ENCODE results near the gene CACNA2D1.

The CACNA2D1 gene

GRCh38 chr7:82284936-82285519, 158.5 kb downstream of the CACNA2D1 start:
- no peak for DNase-seq (ENCODE audit: low read depth)

- DNase-seq (ENCODE audit: low read depth) = no peak
Measured at GRCh38 chr7:82275342-82275741, 168.2 kb downstream of the CACNA2D1 start.

DNA sequence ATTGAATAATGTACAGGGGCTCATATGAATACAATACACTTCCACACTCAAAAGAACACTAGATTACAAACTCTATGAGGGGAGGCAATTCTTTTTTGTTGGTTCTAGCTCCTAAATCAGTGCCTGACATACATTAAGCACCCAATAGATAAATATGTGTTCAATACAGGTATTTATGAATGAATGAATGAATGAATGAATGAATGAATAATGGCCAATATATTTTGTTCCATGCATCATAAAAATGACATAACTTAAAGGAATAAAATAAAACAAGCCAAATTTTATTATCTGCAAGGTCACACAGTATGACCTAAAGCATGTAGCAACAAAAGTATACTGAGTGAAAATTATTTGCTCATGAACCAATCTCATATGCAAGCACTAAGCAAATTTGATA, 168.9 kb downstream of the CACNA2D1 start:
- DNase-seq (ENCODE audit: low read depth) = no peak

DNA sequence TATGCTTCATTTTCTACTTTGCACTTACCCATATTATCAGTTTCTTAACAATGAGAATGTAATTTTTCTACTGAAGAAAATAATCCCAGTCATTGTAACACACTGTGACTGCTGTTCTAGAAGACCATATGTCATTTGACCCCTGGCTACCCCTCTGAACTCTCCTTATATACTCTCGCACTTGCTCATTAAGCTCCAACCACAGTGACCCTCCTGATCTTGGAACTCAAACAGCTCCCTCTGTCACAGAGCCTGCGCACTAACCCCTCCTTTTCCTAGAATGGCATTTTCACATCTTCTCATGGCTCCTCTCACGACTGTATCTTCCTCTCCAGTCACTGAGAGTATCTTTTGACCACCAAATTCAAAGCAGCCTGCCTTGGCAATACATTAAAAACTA, 169.7 kb downstream of the CACNA2D1 start:
- DNase-seq (ENCODE audit: low read depth) = no peak

GRCh38 chr7:82270870-82271269, 172.7 kb downstream of the CACNA2D1 start:
- no peak for DNase-seq (ENCODE audit: low read depth)

GRCh38 chr7:82268632-82269031, 174.9 kb downstream of the CACNA2D1 start:
- no peak for DNase-seq (ENCODE audit: low read depth)

DNA sequence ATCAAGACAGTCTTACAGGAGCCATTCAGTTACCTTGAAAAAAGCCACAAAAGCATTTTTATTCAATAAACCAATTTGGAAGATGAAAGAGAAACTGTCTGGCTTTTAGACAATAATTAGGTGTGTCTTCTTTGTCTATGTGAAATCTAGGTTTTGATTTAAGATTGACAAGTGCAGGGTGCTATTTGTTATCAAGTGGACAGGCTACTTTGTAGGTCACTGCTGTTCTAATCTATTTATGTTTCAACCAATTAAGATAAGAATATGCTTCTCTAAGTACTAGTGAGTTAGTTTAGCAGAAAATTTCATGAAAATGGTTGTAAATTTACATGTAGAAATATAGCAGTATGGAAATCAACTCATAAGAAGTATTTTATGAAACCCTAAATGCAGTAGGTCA, 177.5 kb downstream of the CACNA2D1 start:
- no peak for DNase-seq (ENCODE audit: low read depth)

DNA sequence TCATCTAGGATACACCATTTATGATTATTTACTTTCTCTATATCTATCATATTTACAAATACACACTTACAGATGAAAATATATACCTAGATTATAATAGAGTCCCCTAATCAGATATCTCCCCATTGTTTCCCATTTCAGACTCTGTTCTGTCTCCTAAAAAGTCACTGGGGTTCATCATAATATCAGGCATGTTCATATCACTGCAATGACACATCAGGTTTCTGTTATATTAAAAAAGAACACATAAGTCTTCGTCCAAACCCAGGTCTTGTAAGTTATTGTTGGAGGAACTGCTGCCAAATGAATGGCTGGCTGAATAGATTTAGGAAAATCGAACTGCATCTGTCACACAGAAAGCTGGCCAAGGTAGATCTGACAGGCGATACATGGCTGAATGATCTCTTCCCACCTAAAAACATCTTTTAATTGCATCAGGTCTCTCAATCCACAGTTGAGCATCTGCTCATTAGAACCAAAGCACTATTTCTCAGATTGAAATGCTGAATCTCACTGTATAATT, 178.7 kb downstream of the CACNA2D1 start:
- DNase-seq (ENCODE audit: low read depth) = no peak

DNA sequence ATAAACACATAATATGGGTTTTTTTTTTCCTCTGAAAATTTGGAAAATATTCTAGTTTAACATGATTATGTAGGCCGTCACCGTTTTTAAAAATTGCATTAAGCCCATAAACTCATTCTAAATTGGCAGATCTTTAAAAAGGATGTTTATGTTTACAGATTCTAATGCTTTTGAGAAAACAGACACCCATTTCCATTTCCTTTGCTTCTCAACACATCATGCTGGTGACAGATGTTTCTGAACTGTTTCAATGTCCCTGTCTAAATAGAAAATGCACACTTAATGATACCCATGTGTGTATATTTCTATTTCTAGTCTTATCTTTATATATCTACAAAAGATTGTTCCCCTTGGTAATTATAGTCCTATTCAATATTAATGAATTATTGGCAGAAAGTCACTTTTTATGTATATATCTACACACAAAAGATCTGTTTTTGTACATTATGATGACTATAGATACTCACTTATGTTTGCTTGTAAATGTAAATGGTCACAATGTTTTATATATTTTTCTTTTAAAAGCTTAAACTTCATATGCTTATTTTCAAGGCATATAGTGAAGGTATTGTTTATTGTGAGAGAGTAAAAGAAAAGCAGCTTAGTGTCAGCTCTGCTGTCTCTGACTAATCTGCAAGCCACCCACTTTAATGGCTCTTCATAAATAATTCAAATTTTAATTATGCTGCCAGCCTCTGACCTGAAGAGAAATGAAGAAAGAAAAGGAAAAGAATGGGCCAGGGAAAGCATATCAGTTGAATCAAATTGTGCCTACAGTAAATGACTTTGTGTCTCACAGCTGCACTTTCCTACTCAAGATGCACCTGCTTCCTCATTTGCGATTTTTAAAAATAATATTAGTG, 179.4 kb downstream of the CACNA2D1 start:
- DNase-seq (ENCODE audit: low read depth) = no peak

DNA sequence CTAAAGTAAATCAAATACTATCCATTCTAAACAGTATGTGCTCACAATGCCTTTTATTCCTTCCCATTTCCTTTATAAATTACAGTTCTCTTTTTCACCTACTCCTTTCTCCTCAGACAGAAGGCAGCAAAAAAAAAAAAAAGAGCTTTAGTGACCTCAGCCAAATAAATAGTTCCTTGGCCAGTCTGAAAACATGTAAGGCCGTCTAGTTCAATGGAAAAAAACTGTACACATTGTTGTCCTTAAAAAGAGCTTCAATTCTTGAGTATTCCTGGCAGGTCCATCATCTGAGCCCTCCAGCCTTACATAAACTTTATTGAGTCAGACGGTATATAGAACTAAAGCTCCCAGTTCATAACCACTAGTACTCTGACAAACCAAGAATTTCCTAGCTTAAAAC, 185.4 kb downstream of the CACNA2D1 start:
- DNase-seq (ENCODE audit: low read depth) = no peak

DNA sequence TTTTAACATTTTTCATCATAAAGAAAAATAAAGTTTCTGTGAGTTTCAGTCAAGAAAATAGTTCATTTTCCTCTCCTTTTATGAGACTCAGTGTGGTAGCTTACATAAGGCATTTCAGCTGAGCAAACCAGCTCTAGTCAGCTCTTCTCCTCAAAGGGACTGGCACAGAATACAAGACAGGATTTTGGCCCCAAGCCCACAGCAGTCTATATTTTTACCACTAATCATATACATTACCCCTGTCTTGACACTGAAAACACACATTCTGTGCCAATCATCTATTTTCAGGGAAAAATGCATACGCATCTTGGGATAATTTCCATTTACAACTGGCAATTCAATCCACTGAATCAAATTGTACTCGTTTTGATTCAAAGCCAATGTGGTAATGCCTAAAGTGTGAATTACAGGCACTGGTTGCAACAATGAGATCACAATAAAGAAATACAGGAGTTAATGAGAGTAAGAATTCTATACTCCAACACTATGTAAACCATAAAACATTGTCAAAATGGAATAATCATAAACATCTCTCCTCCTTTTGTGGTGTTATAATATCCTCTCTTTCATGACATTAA, 186.4 kb downstream of the CACNA2D1 start:
- DNase-seq (ENCODE audit: low read depth) = no peak

DNA sequence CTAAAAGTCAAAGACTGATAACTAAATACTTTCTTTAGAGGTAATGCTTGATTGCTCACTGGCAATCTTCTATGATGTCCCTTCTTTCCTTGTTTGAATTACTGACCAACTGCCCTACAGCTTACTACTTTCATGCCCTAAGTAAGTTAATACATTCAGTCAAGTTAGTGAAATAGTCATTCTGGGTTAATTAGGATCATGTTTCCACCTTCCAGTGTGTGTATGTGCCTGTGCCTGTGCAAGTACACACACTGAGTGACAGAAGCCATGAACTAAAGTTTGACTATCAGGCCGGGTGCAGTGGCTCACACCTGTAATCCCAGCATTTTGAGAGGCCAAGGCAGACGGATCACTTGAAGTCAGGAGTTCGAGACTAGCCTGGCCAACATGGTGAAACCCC, 187.9 kb downstream of the CACNA2D1 start:
- DNase-seq (ENCODE audit: low read depth) = no peak

DNA sequence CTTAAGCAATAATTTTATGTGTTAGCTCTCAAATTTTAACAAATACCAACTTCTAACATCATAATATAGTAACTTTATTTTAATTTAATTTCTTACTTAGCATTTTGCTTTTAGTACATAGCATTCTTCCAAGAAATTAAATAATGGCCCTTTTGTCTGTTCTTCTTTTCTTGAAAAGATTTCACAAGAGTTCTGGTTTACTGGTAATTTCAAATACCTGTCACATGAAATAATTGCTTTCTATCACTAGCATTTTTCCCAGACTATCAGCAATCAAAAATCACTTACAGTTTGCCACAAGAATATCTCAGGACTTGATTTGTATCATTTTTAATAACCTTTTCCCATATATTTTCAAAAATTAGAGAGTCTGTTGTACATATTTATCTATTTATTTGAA, 193.0 kb downstream of the CACNA2D1 start:
- peak; percentile 12 for DNase-seq (ENCODE audit: low read depth)

- DNase-seq (ENCODE audit: low read depth) = no peak
Measured at GRCh38 chr7:82249979-82250378, 193.6 kb downstream of the CACNA2D1 start.

GRCh38 chr7:82247814-82248433, 195.7 kb downstream of the CACNA2D1 start:
- DNase-seq (ENCODE audit: low read depth) = peak; percentile 21

DNA sequence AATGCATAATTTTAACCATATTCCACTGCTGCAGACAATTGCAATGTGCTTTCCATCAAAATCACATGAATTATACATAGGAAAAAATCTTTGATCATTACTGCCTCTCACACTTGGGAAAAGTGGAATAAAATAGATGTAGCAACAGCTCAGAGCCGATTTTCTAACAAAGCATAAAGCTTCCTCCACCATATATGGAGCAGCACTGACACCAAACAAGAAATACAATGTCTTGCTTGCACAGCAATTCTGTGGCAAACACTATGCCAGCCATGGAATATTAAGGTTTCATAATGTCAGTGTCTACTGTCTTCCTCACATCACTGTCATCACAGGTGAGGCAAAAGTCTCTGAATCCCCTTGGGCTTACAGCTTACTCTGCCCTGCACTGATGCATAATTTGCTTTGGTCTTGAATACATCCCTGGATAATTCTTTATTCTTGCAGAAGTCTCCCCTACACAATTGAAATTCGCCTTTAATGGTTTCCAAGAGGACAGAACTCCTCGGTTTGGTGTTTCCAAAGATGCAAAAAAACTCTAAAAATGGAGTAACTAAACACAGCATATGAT, 198.5 kb downstream of the CACNA2D1 start:
- DNase-seq (ENCODE audit: low read depth) = no peak

GRCh38 chr7:82241356-82241755, 202.2 kb downstream of the CACNA2D1 start:
- no peak for DNase-seq (ENCODE audit: low read depth)

- no peak for DNase-seq (ENCODE audit: low read depth)
Measured at GRCh38 chr7:82235713-82236112, 207.9 kb downstream of the CACNA2D1 start.

GRCh38 chr7:82234457-82235049, 209.0 kb downstream of the CACNA2D1 start:
- DNase-seq (ENCODE audit: low read depth) = peak; percentile 41

- DNase-seq (ENCODE audit: low read depth) = no peak
Measured at GRCh38 chr7:82230811-82231581, 212.6 kb downstream of the CACNA2D1 start.

DNA sequence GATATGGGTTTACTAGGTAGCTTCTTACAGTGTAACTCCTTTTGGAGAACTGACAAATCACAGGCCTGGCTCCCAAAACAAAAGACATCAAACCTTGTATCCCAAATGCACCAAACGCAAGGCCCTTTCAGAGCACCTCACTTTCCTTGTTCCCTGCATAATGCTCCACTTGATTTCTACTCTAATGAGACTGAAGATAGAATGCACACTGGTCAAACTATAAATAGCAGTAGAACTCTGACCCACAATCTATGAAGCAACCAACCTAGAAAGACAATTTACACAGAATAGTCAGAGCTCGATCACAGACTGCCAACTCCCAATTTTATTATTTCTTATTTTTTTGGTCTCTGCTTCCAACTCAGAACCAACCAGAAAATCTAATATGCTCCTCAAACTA, 214.4 kb downstream of the CACNA2D1 start:
- DNase-seq (ENCODE audit: low read depth) = no peak
